H1 (cell line): ENCODE data around the gene PLXND1.

Source experiments
- ATF2 ChIP-seq: IDR thresholded peaks from 2 replicates; pipeline ENCODE4 v1.6.1; 2012; ENCODE audit warnings: low read length, inconsistent platforms
- CHD1 ChIP-seq: IDR thresholded peaks from 2 replicates; pipeline ENCODE4 v1.6.1; 2012; ENCODE audit warnings: low read depth, low read length, improper control_type of control experiment
- EP300 ChIP-seq, 2 experiments: IDR thresholded peaks; 1 replicate in 1 of 2; 2 replicates in 1 of 2; pipeline ENCODE4 v1.6.1; 2011 to 2012; ENCODE audit warnings: low read depth in 2 of 2, low read length in 2 of 2, mild to moderate bottlenecking in 2 of 2, borderline replicate concordance in 1 of 2, inconsistent platforms in 1 of 2, moderate library complexity in 1 of 2
- EZH2 ChIP-seq: fragments of 200-600 bp; sonication (generic); IDR thresholded peaks from 2 replicates; pipeline ENCODE4 v1.7.1; 2012; ENCODE audit warnings: low read depth, mild to moderate bottlenecking, moderate library complexity, low read length, inconsistent platforms; ENCODE audit not compliant: severe bottlenecking
- FOSL1 ChIP-seq: IDR thresholded peaks from 2 replicates; pipeline ENCODE4 v1.6.1; 2011; ENCODE audit warnings: mild to moderate bottlenecking, low read depth, low read length, moderate library complexity; ENCODE audit not compliant: insufficient read depth
- HDAC2 ChIP-seq, 2 experiments: fragments of 300-600 bp in 1 of 2; sonication (generic) in 1 of 2; IDR thresholded peaks; 2 replicates each; pipeline ENCODE4 v1.6.1; 2011 to 2012; ENCODE audit warnings: low read depth in 2 of 2, low read length in 2 of 2, mild to moderate bottlenecking in 2 of 2, moderate library complexity in 2 of 2, borderline replicate concordance in 1 of 2, inconsistent platforms in 1 of 2
- KDM5A ChIP-seq: fragments of 200-600 bp; IDR thresholded peaks from 2 replicates; pipeline ENCODE4 v1.7.1; 2012; ENCODE audit warnings: mild to moderate bottlenecking, low read length, inconsistent platforms, mixed read lengths
- POLR2AphosphoS5 ChIP-seq: IDR thresholded peaks from 2 replicates; pipeline ENCODE4 v1.6.1; 2011; ENCODE audit warnings: low read depth, low read length
- SP1 ChIP-seq: IDR thresholded peaks from 2 replicates; pipeline ENCODE4 v1.6.1; 2011; ENCODE audit warnings: low read depth, low read length
- SRF ChIP-seq: IDR thresholded peaks from 2 replicates; pipeline ENCODE4 v1.6.1; 2011; ENCODE audit warnings: mild to moderate bottlenecking, low read depth, low read length, moderate library complexity
- TAF1 ChIP-seq: IDR thresholded peaks from 2 replicates; pipeline ENCODE4 v1.6.1; 2011; ENCODE audit warnings: mild to moderate bottlenecking, low read depth, low read length
- ZNF274 ChIP-seq: IDR thresholded peaks from 2 replicates; pipeline ENCODE4 v1.7.0; 2012; ENCODE audit warnings: low read length, borderline replicate concordance; ENCODE audit errors: extremely low read depth
- TF ChIP-seq, protein P1 (sequence below), 3 experiments: IDR thresholded peaks; 1 replicate in 2 of 3; 2 replicates in 1 of 3; pipeline versions ENCODE4 v1.5.1 to v1.6.1; 2011; ENCODE audit warnings: low read length in 3 of 3, mild to moderate bottlenecking in 3 of 3, inconsistent platforms in 2 of 3, low read depth in 1 of 3, moderate library complexity in 1 of 3; ENCODE audit not compliant: insufficient read depth in 1 of 3; ENCODE audit errors: control extremely low read depth in 1 of 3
- TF ChIP-seq, protein P2 (sequence below): IDR thresholded peaks from 2 replicates; pipeline ENCODE4 v1.6.1; 2012; ENCODE audit warnings: inconsistent platforms

DNA sequence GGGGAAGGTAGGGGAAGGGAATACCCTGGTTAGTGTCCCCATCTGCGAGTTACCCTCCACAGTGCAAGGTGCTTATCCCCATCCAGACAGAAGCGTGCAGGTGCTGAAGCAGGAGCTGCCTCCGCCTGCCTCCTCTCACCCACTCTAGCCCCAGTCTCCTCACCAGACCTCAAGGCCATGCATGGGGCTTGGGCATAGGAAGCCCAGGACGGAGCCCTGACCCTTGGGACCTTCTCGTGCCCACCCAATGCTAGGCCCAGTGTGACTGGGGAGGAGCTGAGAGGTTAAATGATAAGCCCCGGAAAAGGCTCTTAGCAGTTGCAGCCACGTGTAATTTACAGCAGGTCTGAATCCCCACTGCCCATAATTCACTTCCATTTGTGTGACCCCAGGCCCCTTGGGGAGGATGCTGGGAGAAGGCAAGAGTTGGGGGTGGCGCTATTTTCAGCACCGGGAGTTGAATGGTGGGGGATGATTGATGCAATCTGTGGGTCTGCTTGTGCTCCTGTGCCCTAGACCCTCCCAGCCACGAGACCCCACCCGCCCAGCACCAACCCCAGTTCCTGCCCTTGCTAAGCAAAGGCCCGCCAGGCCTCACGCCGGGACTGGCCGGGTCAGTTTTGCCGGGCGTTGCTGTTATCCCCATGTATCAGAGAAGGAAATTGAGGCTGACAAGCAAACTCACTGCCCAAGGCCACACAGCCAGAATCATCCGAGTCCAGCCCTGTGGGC is 14.5 kb upstream of the PLXND1 start:
- TF ChIP-seq ATF2 (no peak), EP300 (IDR thresholded peaks at IDR 0.05; ENCODE audit: borderline replicate concordance in 1 of 2, low read depth in 2 of 2, low read length in 2 of 2) (no peak), POLR2AphosphoS5 (no peak), FOSL1 (no peak), HDAC2 (IDR thresholded peaks at IDR 0.05; ENCODE audit: borderline replicate concordance in 1 of 2, low read depth in 2 of 2, low read length in 2 of 2) (no peak), EZH2 (no peak), ZNF274 (no peak), KDM5A (no peak), CHD1 (no peak), SP1 (no peak), TAF1 (no peak), SRF (no peak)
- TF ChIP-seq, protein P1, sequence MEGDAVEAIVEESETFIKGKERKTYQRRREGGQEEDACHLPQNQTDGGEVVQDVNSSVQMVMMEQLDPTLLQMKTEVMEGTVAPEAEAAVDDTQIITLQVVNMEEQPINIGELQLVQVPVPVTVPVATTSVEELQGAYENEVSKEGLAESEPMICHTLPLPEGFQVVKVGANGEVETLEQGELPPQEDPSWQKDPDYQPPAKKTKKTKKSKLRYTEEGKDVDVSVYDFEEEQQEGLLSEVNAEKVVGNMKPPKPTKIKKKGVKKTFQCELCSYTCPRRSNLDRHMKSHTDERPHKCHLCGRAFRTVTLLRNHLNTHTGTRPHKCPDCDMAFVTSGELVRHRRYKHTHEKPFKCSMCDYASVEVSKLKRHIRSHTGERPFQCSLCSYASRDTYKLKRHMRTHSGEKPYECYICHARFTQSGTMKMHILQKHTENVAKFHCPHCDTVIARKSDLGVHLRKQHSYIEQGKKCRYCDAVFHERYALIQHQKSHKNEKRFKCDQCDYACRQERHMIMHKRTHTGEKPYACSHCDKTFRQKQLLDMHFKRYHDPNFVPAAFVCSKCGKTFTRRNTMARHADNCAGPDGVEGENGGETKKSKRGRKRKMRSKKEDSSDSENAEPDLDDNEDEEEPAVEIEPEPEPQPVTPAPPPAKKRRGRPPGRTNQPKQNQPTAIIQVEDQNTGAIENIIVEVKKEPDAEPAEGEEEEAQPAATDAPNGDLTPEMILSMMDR (IDR thresholded peaks at IDR 0.05; ENCODE audit: control extremely low read depth in 1 of 3, insufficient read depth in 1 of 3, low read depth in 1 of 3, low read length in 3 of 3), result no peak
- TF ChIP-seq, protein P2, sequence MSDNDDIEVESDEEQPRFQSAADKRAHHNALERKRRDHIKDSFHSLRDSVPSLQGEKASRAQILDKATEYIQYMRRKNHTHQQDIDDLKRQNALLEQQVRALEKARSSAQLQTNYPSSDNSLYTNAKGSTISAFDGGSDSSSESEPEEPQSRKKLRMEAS, result no peak
